Bronchial epithelial cell (primary cell): ENCODE results near the gene CAMTA1. TPM values are rescaled to one million over a fixed set of nuclear protein-coding genes. Genes with fewer than 3 reads are reported as not detected.

Experiments
- DNase-seq: peaks from one replicate; pipeline ENCODE4 v3.0.0-alpha.2; 2010; ENCODE audit warnings: low read depth
- FAIRE-seq: peaks from 2 replicates; lab custom pipeline; 2011; peaks lifted over from hg19 to GRCh38; lab: Jason Lieb, UNC
- H3K27me3 ChIP-seq: 2 replicates; pipeline ENCODE4 v1.5.1; 2011; ENCODE audit warnings: low read length; ENCODE audit not compliant: control insufficient read depth, insufficient read depth
- H3K36me3 ChIP-seq: 2 replicates; pipeline ENCODE4 v1.5.1; 2011; ENCODE audit warnings: low read length; ENCODE audit not compliant: control insufficient read depth, insufficient read depth
- H3K4me3 ChIP-seq: 2 replicates; pipeline ENCODE4 v1.5.1; 2011; ENCODE audit warnings: mild to moderate bottlenecking, low read depth, low read length, control low read depth
- CTCF ChIP-seq: IDR thresholded peaks from 2 replicates; pipeline ENCODE4 v1.5.1; 2011; ENCODE audit warnings: mild to moderate bottlenecking, moderate library complexity, low read length, control low read depth, inconsistent platforms; ENCODE audit not compliant: insufficient read depth, severe bottlenecking
- total RNA-seq: library from RNA; depleted of rRNA; stranded (reverse); fragments of >200 nt; gene quantifications from 2 replicates; pipeline ENCODE4 v1.2.1, GENCODE V29; 2014

Gene CAMTA1
- total RNA-seq, 1 donor from 2014 or later = 68.2 TPM

- H3K4me3 ChIP-seq = no peak overlapping the region
- FAIRE-seq = no peak
Measured at GRCh38 chr1:6867729-6868659, 82.7 kb downstream of the CAMTA1 start.

GRCh38 chr1:6868660-6869380, 83.6 kb downstream of the CAMTA1 start:
- no peak for TF ChIP-seq CTCF
- Histone ChIP-seq H3K36me3 (no peaks in the 10 kb centered on the region), H3K4me3 (no peak overlapping the region), H3K27me3 (no peaks in the 10 kb centered on the region)
- no peak for DNase-seq
- FAIRE-seq = no peak

More at GRCh38 chr1:6867729-6868659, 82.7 kb downstream of the CAMTA1 start:
- no peak for DNase-seq
- no peak for TF ChIP-seq CTCF
- peaks cover 1% of the 10 kb centered on the region for H3K36me3 ChIP-seq
- H3K27me3 ChIP-seq = no peaks in the 10 kb centered on the region

- FAIRE-seq = no peak
Measured at GRCh38 chr1:6869545-6869944, 84.3 kb downstream of the CAMTA1 start.

GRCh38 chr1:6870086-6870485, 84.8 kb downstream of the CAMTA1 start:
- no peak overlapping the region for H3K4me3 ChIP-seq
- H3K36me3 ChIP-seq = peaks cover 4% of the 10 kb centered on the region
- no peaks in the 10 kb centered on the region for H3K27me3 ChIP-seq
- no peak for TF ChIP-seq CTCF
- FAIRE-seq (no peak), DNase-seq (no peak)

More at GRCh38 chr1:6869545-6869944, 84.3 kb downstream of the CAMTA1 start:
- Histone ChIP-seq H3K36me3 (peaks cover 3% of the 10 kb centered on the region), H3K4me3 (no peak overlapping the region), H3K27me3 (no peaks in the 10 kb centered on the region)
- no peak for DNase-seq
- no peak for TF ChIP-seq CTCF

DNA sequence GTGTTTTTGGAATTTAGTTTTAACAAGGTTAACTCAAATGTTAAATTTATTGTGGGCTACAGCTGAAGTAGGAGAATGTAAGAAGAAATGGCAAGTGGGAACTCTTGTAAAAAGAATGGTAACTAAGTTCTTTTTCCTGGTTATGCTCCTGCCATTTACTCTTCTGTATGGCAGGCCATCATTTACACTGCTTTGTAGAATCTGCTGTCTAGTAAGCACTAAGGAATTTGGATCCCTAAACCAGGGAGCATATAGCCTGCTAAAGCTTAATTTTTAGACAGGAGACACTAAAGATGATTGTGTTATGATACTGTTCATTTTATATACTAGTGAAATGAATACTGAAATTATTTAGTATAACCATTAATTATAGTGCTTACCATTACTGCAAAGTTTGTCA, 85.3 kb downstream of the CAMTA1 start:
- no peak for TF ChIP-seq CTCF
- FAIRE-seq = no peak
- peaks cover 4% of the 10 kb centered on the region for H3K36me3 ChIP-seq

More for the DNA sequence above, 85.3 kb downstream of the CAMTA1 start:
- no peak overlapping the region for H3K4me3 ChIP-seq
- no peaks in the 10 kb centered on the region for H3K27me3 ChIP-seq
- DNase-seq = no peak
